IMR-90 (cell line): ENCODE measurements around the gene MRPL52. TPM values are rescaled to one million over a fixed set of nuclear protein-coding genes. Genes with fewer than 3 reads are reported as not detected.

Experiments
- ATAC-seq: fragments of 200-7000 bp; cut with Tn5 transposase; 2 replicates; pipeline ENCODE4 v1.9.1; 2020; ENCODE audit warnings: low read depth, mild to moderate bottlenecking, moderate library complexity
- BruUV-seq: library from RNA; stranded (reverse); fragments of 400-500 nt; replicated peaks from 2 replicates; lab custom pipeline; 2021; lab: Mats Ljungman, UMichigan
- CTCF ChIA-PET: fragments of 300-600 bp; formaldehyde crosslinking; extraction: SDS; loops from one replicate; lab custom pipeline; 2021; ENCODE audit warnings: antibody characterized with exemption; lab: Yijun Ruan, JAX
- POLR2A ChIA-PET: fragments of 300-600 bp; sonication (Branson Sonifier 250); formaldehyde crosslinking; loops from one replicate; lab custom pipeline; 2022; ENCODE audit warnings: antibody characterized with exemption; ENCODE audit not compliant: unreplicated experiment; lab: Charles Lee
- DNase-seq: peaks from one replicate; pipeline ENCODE4 v3.0.0; 2013
- H2AFZ ChIP-seq: replicated peaks from 2 replicates; pipeline ENCODE3; 2013; ENCODE audit warnings: low read length, mild to moderate bottlenecking; ENCODE audit not compliant: poor library complexity
- H2AK5ac ChIP-seq: 2 replicates; pipeline ENCODE4 v1.6.1; 2013; ENCODE audit warnings: low read depth, low read length, inconsistent platforms
- H2AK9ac ChIP-seq: replicated peaks from 2 replicates; pipeline ENCODE3; 2013; ENCODE audit warnings: mild to moderate bottlenecking, low read depth, low read length, moderate library complexity; ENCODE audit not compliant: poor library complexity
- H2BK120ac ChIP-seq: 2 replicates; pipeline ENCODE4 v1.6.1; 2013; ENCODE audit warnings: low read depth, low read length, inconsistent platforms
- H2BK15ac ChIP-seq: 3 replicates; pipeline ENCODE4 v1.6.1; 2013; ENCODE audit warnings: low read depth, low read length, inconsistent platforms
- H2BK20ac ChIP-seq: 2 replicates; pipeline ENCODE4 v1.6.1; 2013; ENCODE audit warnings: low read depth, mild to moderate bottlenecking, inconsistent platforms, low read length, moderate library complexity
- H2BK5ac ChIP-seq: 2 replicates; pipeline ENCODE4 v1.6.1; 2013; ENCODE audit warnings: mild to moderate bottlenecking, low read depth, low read length, inconsistent platforms; ENCODE audit not compliant: poor library complexity, severe bottlenecking
- H3K14ac ChIP-seq: replicated peaks from 2 replicates; pipeline ENCODE4 v1.6.1; 2013; ENCODE audit warnings: low read depth, low read length, inconsistent platforms
- H3K18ac ChIP-seq: 2 replicates; pipeline ENCODE4 v1.6.1; 2013; ENCODE audit warnings: low read depth, low read length, control low read depth
- H3K23ac ChIP-seq: 2 replicates; pipeline ENCODE4 v1.6.1; 2013; ENCODE audit warnings: low read depth, low read length, inconsistent platforms
- H3K27ac ChIP-seq: 2 replicates; pipeline ENCODE4 v1.5.1; 2013; ENCODE audit warnings: mild to moderate bottlenecking, control low read depth, low read length; ENCODE audit not compliant: insufficient read depth
- H3K27me3 ChIP-seq: 2 replicates; pipeline ENCODE4 v1.6.1; 2013; ENCODE audit warnings: low read length; ENCODE audit not compliant: control insufficient read depth, insufficient read depth
- H3K36me3 ChIP-seq: 2 replicates; pipeline ENCODE4 v1.6.1; 2013; ENCODE audit warnings: low read length, mixed read lengths; ENCODE audit not compliant: control insufficient read depth, insufficient read depth
- H3K4ac ChIP-seq: 2 replicates; pipeline ENCODE4 v1.6.1; 2013; ENCODE audit warnings: low read depth, low read length, inconsistent platforms
- H3K4me1 ChIP-seq: 2 replicates; pipeline ENCODE4 v1.6.1; 2013; ENCODE audit warnings: low read length, mixed read lengths; ENCODE audit not compliant: control insufficient read depth, insufficient read depth
- H3K4me2 ChIP-seq: 2 replicates; pipeline ENCODE4 v1.6.1; 2013; ENCODE audit warnings: low read depth, mild to moderate bottlenecking, control low read depth, low read length, moderate library complexity
- H3K4me3 ChIP-seq: 2 replicates; pipeline ENCODE4 v1.5.1; 2013; ENCODE audit warnings: low read depth, mild to moderate bottlenecking, control low read depth, low read length, moderate library complexity; ENCODE audit not compliant: insufficient read depth
- H3K56ac ChIP-seq: 2 replicates; pipeline ENCODE4 v1.6.1; 2013; ENCODE audit warnings: low read length, inconsistent platforms; ENCODE audit not compliant: insufficient read depth; ENCODE audit errors: extremely low read depth
- H3K79me1 ChIP-seq, 2 experiments: 2 replicates each; pipeline ENCODE4 v1.6.1; 2013; ENCODE audit warnings: low read length in 2 of 2, inconsistent platforms in 1 of 2, low read depth in 1 of 2
- H3K9ac ChIP-seq: 2 replicates; pipeline ENCODE4 v1.6.1; 2013; ENCODE audit warnings: low read depth, low read length, control low read depth
- H3K9me1 ChIP-seq: 2 replicates; pipeline ENCODE4 v1.6.1; 2013; ENCODE audit warnings: low read length, inconsistent platforms; ENCODE audit not compliant: insufficient read depth
- H3K9me3 ChIP-seq: 2 replicates; pipeline ENCODE4 v1.6.1; 2013; ENCODE audit warnings: low read length; ENCODE audit not compliant: control insufficient read depth, insufficient read depth
- H4K20me1 ChIP-seq: 2 replicates; pipeline ENCODE4 v1.6.1; 2013; ENCODE audit warnings: low read length, inconsistent platforms; ENCODE audit not compliant: insufficient read depth
- H4K5ac ChIP-seq: 2 replicates; pipeline ENCODE4 v1.6.1; 2013; ENCODE audit warnings: mild to moderate bottlenecking, low read depth, low read length, control low read depth
- H4K8ac ChIP-seq, 2 experiments: 2 replicates each; pipeline ENCODE4 v1.6.1; 2013; ENCODE audit warnings: low read depth in 2 of 2, low read length in 2 of 2, control low read depth in 1 of 2, inconsistent platforms in 1 of 2
- H4K91ac ChIP-seq: 2 replicates; pipeline ENCODE4 v1.6.1; 2013; ENCODE audit warnings: low read depth, low read length, inconsistent platforms; ENCODE audit not compliant: insufficient read depth
- CEBPB ChIP-seq: IDR thresholded peaks from 2 replicates; pipeline ENCODE4 v1.6.1; 2012; ENCODE audit warnings: low read depth, low read length, improper control_type of control experiment
- CHD1 ChIP-seq: IDR thresholded peaks from 2 replicates; pipeline ENCODE4 v1.6.1; 2012; ENCODE audit warnings: low read depth, low read length, improper control_type of control experiment
- MAFK ChIP-seq: IDR thresholded peaks from 2 replicates; pipeline ENCODE4 v1.6.1; 2012; ENCODE audit warnings: low read depth, low read length, improper control_type of control experiment
- MAZ ChIP-seq: IDR thresholded peaks from 2 replicates; pipeline ENCODE4 v1.6.1; 2012; ENCODE audit warnings: low read depth, mild to moderate bottlenecking, low read length, improper control_type of control experiment, moderate library complexity, borderline replicate concordance
- POLR2A ChIP-seq: IDR thresholded peaks from 2 replicates; pipeline ENCODE4 v1.6.1; 2012; ENCODE audit warnings: mild to moderate bottlenecking, low read depth, low read length
- RAD21 ChIP-seq: IDR thresholded peaks from 2 replicates; pipeline ENCODE4 v1.6.1; 2012; ENCODE audit warnings: low read length, improper control_type of control experiment
- RFX5 ChIP-seq: IDR thresholded peaks from 2 replicates; pipeline ENCODE4 v1.8.0; 2012; ENCODE audit warnings: low read depth, mild to moderate bottlenecking, low read length, moderate library complexity
- WGBS, 2 experiments: methylation state at CpG; one replicate each; pipeline versions ENCODE4 v1.1.5 to v1.1.7; 2013; ENCODE audit warnings: missing lambda C conversion rate in 2 of 2; ENCODE audit not compliant: insufficient read length in 1 of 2; ENCODE audit errors: extremely low coverage in 2 of 2; 5-methylcytosine and 5-hydroxymethylcytosine counted together
- dilution Hi-C: fragments of 300-500 bp; cut with HindIII; formaldehyde crosslinking; loops from one replicate; pipeline ENCODE4 v1.14.3; 2018; ENCODE audit warnings: low sequenced_read_pairs; ENCODE audit not compliant: unreplicated experiment
- in situ Hi-C: fragments of 300-500 bp; cut with MboI; formaldehyde crosslinking; loops from 3 replicates; pipeline ENCODE4 v1.14.3; 2019; ENCODE audit warnings: low sequenced_read_pairs, inconsistent platforms, mixed read lengths
- intact Hi-C: fragments of 100-400 bp; cut with micrococcal nuclease; formaldehyde crosslinking; loops from 2 replicates; pipeline ENCODE4 v1.10.0; 2022
- polyA plus RNA-seq, 3 experiments: library from polyadenylated mRNA; depleted of rRNA; stranded (reverse); fragments of >200 nt; gene quantifications; 2 replicates each; pipeline ENCODE4 v1.2.3, GENCODE V29; 2012; ENCODE audit warnings: low replicate concordance in 1 of 3
- total RNA-seq: library from RNA; depleted of rRNA; stranded (reverse); fragments of >200 nt; gene quantifications from 2 replicates; pipeline ENCODE4 v1.2.3, GENCODE V29; 2012
- TF ChIP-seq, protein P1 (sequence below): fragments of 150-350 bp; IDR thresholded peaks from 2 replicates; pipeline ENCODE4 v1.6.1; 2017; ENCODE audit warnings: mild to moderate bottlenecking, antibody characterized with exemption, low read length, low read depth

Gene MRPL52
- total and polyA plus RNA-seq, 2 of the 4 experiments (the other 2 are of a cell fraction), result 33.1 to 51.4 TPM

DNA sequence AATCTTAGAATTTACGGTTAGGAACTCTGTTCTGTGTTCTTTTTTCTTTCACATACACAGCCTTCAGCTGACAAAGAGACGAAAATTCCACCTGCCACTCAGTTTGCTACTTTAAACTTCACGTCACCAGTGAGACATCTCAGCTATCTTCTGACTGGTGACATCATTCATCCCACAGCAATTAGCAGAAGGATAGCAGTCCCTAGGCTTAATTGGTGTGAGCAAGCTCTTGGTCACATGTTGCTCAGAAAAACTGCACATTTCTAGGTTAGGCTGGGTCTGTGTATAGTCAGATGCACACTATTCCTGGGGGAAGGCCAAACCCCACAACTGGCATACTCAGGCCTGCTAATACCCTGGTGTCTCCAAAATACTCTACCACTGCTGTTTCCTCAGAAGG is 38.4 kb upstream of the MRPL52 start:
- no peak overlapping the region for H3K14ac ChIP-seq
- no peak overlapping the region for H3K4me3 ChIP-seq
- no peak overlapping the region for H2AK5ac ChIP-seq
- POLR2A ChIA-PET, result no interaction called here
- H3K27ac ChIP-seq, result no peak overlapping the region
- H3K23ac ChIP-seq, result no peak overlapping the region
- no peaks in the 10 kb centered on the region for H3K79me1 ChIP-seq
- no CpG with 5 or more reads among the region's 3 CpGs for WGBS, 2 experiments
- CTCF ChIA-PET, result no interaction called here
- H3K4me2 ChIP-seq, result no peak overlapping the region
- no peak overlapping the region for H2BK5ac ChIP-seq
- H2AFZ ChIP-seq, result peak overlapping the region; percentile 81
- no peak overlapping the region for H4K91ac ChIP-seq
- H3K9ac ChIP-seq, result no peak overlapping the region
- H3K27me3 ChIP-seq, result peaks cover 5% of the 10 kb centered on the region
- intact Hi-C loops (no loop called here), in situ Hi-C loops (no loop called here), dilution Hi-C loops (no loop called here)
- no peak overlapping the region for H2BK20ac ChIP-seq
- no TSS peak for BruUV-seq
- no peak overlapping the region for H3K18ac ChIP-seq
- no peaks in the 10 kb centered on the region for H3K4me1 ChIP-seq
- no peak overlapping the region for H4K8ac ChIP-seq
- DNase-seq (peak; percentile 91), ATAC-seq (peak; percentile 97)
- no peak overlapping the region for H2BK15ac ChIP-seq
- peak overlapping the region; percentile 50 for H2AK9ac ChIP-seq
- no peak overlapping the region for H4K5ac ChIP-seq
- TF ChIP-seq MAZ (no peak), RFX5 (no peak), RAD21 (no peak), CEBPB (peak; percentile 32; the same call in 1 of the 2 replicates), MAFK (no peak), POLR2A (no peak), CHD1 (no peak)
- TF ChIP-seq, protein P1, sequence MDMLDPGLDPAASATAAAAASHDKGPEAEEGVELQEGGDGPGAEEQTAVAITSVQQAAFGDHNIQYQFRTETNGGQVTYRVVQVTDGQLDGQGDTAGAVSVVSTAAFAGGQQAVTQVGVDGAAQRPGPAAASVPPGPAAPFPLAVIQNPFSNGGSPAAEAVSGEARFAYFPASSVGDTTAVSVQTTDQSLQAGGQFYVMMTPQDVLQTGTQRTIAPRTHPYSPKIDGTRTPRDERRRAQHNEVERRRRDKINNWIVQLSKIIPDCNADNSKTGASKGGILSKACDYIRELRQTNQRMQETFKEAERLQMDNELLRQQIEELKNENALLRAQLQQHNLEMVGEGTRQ, result peak; percentile 90
- no peak overlapping the region for H2BK120ac ChIP-seq
- no peaks in the 10 kb centered on the region for H3K9me3 ChIP-seq
- no peaks in the 10 kb centered on the region for H3K36me3 ChIP-seq
- no peak overlapping the region for H3K56ac ChIP-seq
- no peak overlapping the region for H3K4ac ChIP-seq
- H3K9me1 ChIP-seq, result peaks cover 4% of the 10 kb centered on the region; the same call in 1 of the 2 replicates
- H4K20me1 ChIP-seq, result no peaks in the 10 kb centered on the region
